ENCODE measurements around the gene SHTN1. TPM values are rescaled to one million over a fixed set of nuclear protein-coding genes. Genes with fewer than 3 reads are reported as not detected.

SHTN1 gene, protein sequence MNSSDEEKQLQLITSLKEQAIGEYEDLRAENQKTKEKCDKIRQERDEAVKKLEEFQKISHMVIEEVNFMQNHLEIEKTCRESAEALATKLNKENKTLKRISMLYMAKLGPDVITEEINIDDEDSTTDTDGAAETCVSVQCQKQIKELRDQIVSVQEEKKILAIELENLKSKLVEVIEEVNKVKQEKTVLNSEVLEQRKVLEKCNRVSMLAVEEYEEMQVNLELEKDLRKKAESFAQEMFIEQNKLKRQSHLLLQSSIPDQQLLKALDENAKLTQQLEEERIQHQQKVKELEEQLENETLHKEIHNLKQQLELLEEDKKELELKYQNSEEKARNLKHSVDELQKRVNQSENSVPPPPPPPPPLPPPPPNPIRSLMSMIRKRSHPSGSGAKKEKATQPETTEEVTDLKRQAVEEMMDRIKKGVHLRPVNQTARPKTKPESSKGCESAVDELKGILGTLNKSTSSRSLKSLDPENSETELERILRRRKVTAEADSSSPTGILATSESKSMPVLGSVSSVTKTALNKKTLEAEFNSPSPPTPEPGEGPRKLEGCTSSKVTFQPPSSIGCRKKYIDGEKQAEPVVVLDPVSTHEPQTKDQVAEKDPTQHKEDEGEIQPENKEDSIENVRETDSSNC
- 7.4 and 7.8 TPM in 2 replicates for total RNA-seq

DNA sequence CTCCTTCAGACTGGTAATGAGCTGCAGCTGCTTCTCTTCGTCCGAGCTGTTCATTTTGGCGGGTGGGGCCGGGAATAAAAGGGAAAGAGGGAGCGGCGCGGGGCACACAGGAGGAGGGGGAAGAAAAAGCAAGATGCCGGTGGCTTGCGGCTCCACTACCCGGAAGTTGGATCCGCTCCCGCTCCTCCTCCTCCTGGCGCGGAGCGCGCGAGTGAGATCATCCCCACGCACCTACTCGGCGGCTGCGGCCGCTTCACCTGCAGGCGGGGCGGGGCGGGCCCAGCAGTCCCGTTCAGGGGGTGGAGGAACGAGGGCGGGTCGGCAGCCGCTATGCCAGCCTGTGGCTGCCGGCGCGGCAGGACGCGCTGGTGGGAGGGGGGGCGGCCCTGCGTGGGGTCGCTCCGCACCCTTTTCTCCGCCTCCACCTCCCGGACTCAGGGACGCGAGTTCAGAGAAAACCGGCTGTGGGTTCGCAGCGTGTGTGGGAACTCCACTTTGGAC lies at the start of gene SHTN1:
Gene SHTN1 (minus strand): TSS at position 162 of the 501 bp plus-strand sequence. CDS start 108 bp downstream, at position 54.

DNA sequence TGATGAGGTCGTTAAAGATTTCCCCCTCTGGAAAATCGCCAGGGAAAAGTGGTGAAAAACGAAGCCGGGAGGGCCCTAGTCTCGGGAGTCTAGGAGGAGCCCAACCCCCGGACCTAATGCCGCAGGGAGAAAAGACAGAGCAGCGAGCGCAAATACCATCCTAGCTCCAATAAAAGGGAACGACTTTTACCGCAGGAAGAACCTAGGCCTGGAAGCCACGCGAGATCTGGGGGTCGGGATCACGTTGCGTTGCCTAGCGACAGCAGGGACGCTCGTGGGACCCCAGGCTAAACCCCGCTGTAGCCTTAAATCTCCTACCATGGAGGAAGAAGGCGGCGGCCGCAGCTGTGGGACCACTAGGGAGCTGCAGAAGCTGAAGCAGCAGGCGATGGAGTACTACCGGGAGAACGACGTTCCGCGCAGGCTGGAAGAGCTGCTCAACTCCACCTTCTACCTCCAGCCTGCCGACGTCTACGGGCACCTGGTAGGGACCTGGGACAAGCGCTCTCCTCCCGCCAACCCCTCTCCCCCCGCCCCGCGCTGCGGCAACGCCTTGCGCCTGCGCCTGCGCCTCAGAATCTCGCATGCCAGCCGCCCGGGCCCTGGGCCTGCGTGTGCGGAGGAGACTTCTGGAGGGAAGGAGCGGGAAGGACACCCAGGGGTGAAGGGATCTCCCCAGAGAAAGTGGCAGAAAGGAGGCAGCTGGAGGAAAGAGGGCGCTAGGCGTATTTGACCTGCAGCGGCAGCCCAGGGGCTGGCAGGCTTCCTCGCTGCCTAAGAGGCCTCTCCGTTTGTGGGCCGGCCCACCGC lies 155.5 kb downstream of the SHTN1 start, which contains the start of gene ENO4:
Gene ENO4 (plus strand): TSS at position 252 of the 810 bp plus-strand sequence. CDS start 68 bp downstream, at position 320.

Other genes starting within 250 kb of the SHTN1 start
- gene ENO4, start 155.7 kb downstream of the SHTN1 start, total RNA-seq = not detected in 2 replicates
- gene VAX1, start 133.1 kb upstream of the SHTN1 start, total RNA-seq = not detected in 2 replicates
- not detected in 2 replicates for gene KCNK18, start 192.3 kb upstream of the SHTN1 start, total RNA-seq
- not detected in 2 replicates for gene SLC18A2, start 235.9 kb upstream of the SHTN1 start, total RNA-seq

All from hair follicular keratinocyte (primary cell).